Hepatocyte (in vitro differentiated cells): ENCODE data around the gene ZNF831. TPM values are rescaled to one million over a fixed set of nuclear protein-coding genes. Genes with fewer than 3 reads are reported as not detected.

Experiments
- DNase-seq: peaks from one replicate; pipeline ENCODE4 v3.0.0-alpha.2; 2016; ENCODE audit warnings: low spot score
- H2AFZ ChIP-seq: fragments of 200-600 bp; sonication (generic); 2 replicates; pipeline ENCODE4 v1.6.0; 2016; ENCODE audit warnings: antibody characterized with exemption, mild to moderate bottlenecking
- H3K27ac ChIP-seq: fragments of 200-600 bp; sonication (generic); 2 replicates; pipeline ENCODE4 v1.5.1; 2016; ENCODE audit warnings: mild to moderate bottlenecking
- H3K27me3 ChIP-seq: fragments of 200-600 bp; sonication (generic); 2 replicates; pipeline ENCODE4 v1.6.1; 2016
- H3K36me3 ChIP-seq: fragments of 200-600 bp; sonication (generic); replicated peaks from 2 replicates; pipeline ENCODE4 v1.5.1; 2016; ENCODE audit warnings: low read depth; ENCODE audit not compliant: insufficient read depth
- H3K4me1 ChIP-seq: fragments of 200-600 bp; sonication (generic); 2 replicates; pipeline ENCODE4 v1.5.1; 2016; ENCODE audit warnings: mild to moderate bottlenecking, moderate library complexity; ENCODE audit not compliant: insufficient read depth
- H3K4me2 ChIP-seq: fragments of 200-600 bp; sonication (generic); 2 replicates; pipeline ENCODE4 v1.6.0; 2016
- H3K4me3 ChIP-seq: fragments of 200-600 bp; sonication (generic); 2 replicates; pipeline ENCODE4 v1.5.1; 2016; ENCODE audit warnings: mild to moderate bottlenecking
- H3K79me2 ChIP-seq: fragments of 200-600 bp; sonication (generic); 2 replicates; pipeline ENCODE4 v1.6.0; 2017; ENCODE audit warnings: mild to moderate bottlenecking
- H3K9me2 ChIP-seq: fragments of 200-600 bp; sonication (generic); replicated peaks from 2 replicates; pipeline ENCODE4 v1.6.0; 2017; ENCODE audit warnings: mild to moderate bottlenecking; ENCODE audit not compliant: insufficient read depth
- H3K9me3 ChIP-seq: fragments of 200-600 bp; sonication (generic); 2 replicates; pipeline ENCODE4 v1.5.1; 2016; ENCODE audit warnings: low read depth, mild to moderate bottlenecking
- H4K20me1 ChIP-seq: fragments of 200-600 bp; sonication (generic); 2 replicates; pipeline ENCODE4 v1.6.0; 2016; ENCODE audit warnings: mild to moderate bottlenecking; ENCODE audit not compliant: insufficient read depth, poor library complexity, severe bottlenecking
- CTCF ChIP-seq: fragments of 200-600 bp; sonication (generic); IDR thresholded peaks from 2 replicates; pipeline ENCODE4 v1.5.1; 2016; ENCODE audit warnings: antibody characterized with exemption, mild to moderate bottlenecking; ENCODE audit not compliant: poor library complexity
- EZH2 ChIP-seq: fragments of 200-600 bp; sonication (generic); IDR thresholded peaks from 2 replicates; pipeline ENCODE4 v1.6.1; 2016; ENCODE audit warnings: antibody characterized with exemption, mild to moderate bottlenecking, borderline replicate concordance
- EZH2phosphoT487 ChIP-seq: fragments of 200-600 bp; sonication (generic); IDR thresholded peaks from one replicate; pipeline ENCODE4 v1.6.1; 2018; ENCODE audit warnings: antibody characterized with exemption, mild to moderate bottlenecking, low read depth, moderate library complexity; ENCODE audit not compliant: unreplicated experiment, severe bottlenecking
- WGBS: methylation state at CpG from one replicate; pipeline ENCODE4 v1.1.6; 2016; ENCODE audit warnings: low lambda C conversion rate; ENCODE audit errors: missing lambda C conversion rate; 5-methylcytosine and 5-hydroxymethylcytosine counted together
- polyA plus RNA-seq: library from polyadenylated mRNA; unstranded; fragments of >200 nt; fragmentation: Nextera tagmentation; extraction: Ambion mirVana; gene quantifications from 2 replicates; pipeline ENCODE4 v1.2.1, GENCODE V29; 2016
- total RNA-seq: library from RNA; depleted of rRNA; stranded (reverse); fragments of >200 nt; gene quantifications from 2 replicates; pipeline ENCODE4 v1.2.3, GENCODE V29; 2014

ZNF831 gene
- total and polyA plus RNA-seq, 2 experiments from 2014 or later: not detected

GRCh38 chr20:59141818-59142581, 21.6 kb upstream of the ZNF831 start:
- no peaks in the 10 kb centered on the region for H3K9me3 ChIP-seq
- no peaks in the 10 kb centered on the region for H3K79me2 ChIP-seq
- H3K4me1 ChIP-seq: peaks cover 4% of the 10 kb centered on the region
- no peak overlapping the region for H3K4me3 ChIP-seq
- no peaks in the 10 kb centered on the region for H4K20me1 ChIP-seq
- WGBS: 80% methylated on average over 13 of the region's 13 CpGs
- H3K36me3 ChIP-seq: no peaks in the 10 kb centered on the region
- no peak overlapping the region for H2AFZ ChIP-seq
- no peak for TF ChIP-seq EZH2phosphoT487
- TF ChIP-seq CTCF: no peak
- TF ChIP-seq EZH2: no peak
- no peaks in the 10 kb centered on the region for H3K27me3 ChIP-seq
- DNase-seq: peak; percentile 46
- no peak overlapping the region for H3K4me2 ChIP-seq
- H3K27ac ChIP-seq: no peak overlapping the region
- no peaks in the 10 kb centered on the region for H3K9me2 ChIP-seq

GRCh38 chr20:59143326-59143725, 20.3 kb upstream of the ZNF831 start:
- H3K27me3 ChIP-seq: no peaks in the 10 kb centered on the region
- H3K4me3 ChIP-seq: no peak overlapping the region
- TF ChIP-seq EZH2phosphoT487: no peak
- no peak for TF ChIP-seq EZH2
- TF ChIP-seq CTCF: no peak
- no peaks in the 10 kb centered on the region for H3K79me2 ChIP-seq
- H3K4me2 ChIP-seq: no peak overlapping the region
- DNase-seq: no peak
- no peaks in the 10 kb centered on the region for H3K9me3 ChIP-seq
- 65% methylated on average over 5 of the region's 5 CpGs for WGBS
- H4K20me1 ChIP-seq: no peaks in the 10 kb centered on the region
- peaks cover 10% of the 10 kb centered on the region for H3K4me1 ChIP-seq
- H3K36me3 ChIP-seq: no peaks in the 10 kb centered on the region
- H2AFZ ChIP-seq: no peak overlapping the region
- H3K27ac ChIP-seq: no peak overlapping the region
- H3K9me2 ChIP-seq: no peaks in the 10 kb centered on the region

- H3K4me2 ChIP-seq: no peak overlapping the region
- H3K27me3 ChIP-seq: no peaks in the 10 kb centered on the region
- no peak overlapping the region for H3K4me3 ChIP-seq
- TF ChIP-seq CTCF (no peak), EZH2 (no peak), EZH2phosphoT487 (no peak)
- H3K27ac ChIP-seq: peak overlapping the region; percentile 13
- H3K9me3 ChIP-seq: no peaks in the 10 kb centered on the region
- H3K79me2 ChIP-seq: no peaks in the 10 kb centered on the region
- no peak overlapping the region for H2AFZ ChIP-seq
- peaks cover 10% of the 10 kb centered on the region for H3K4me1 ChIP-seq
- no peaks in the 10 kb centered on the region for H3K9me2 ChIP-seq
- 69% methylated on average over 9 of the region's 9 CpGs for WGBS
- no peaks in the 10 kb centered on the region for H3K36me3 ChIP-seq
- DNase-seq: no peak
- H4K20me1 ChIP-seq: no peaks in the 10 kb centered on the region
Measured at GRCh38 chr20:59144179-59144830, 19.3 kb upstream of the ZNF831 start.
